ENCODE measurements around the gene ITPA.

- TF ChIP-seq, protein P1, sequence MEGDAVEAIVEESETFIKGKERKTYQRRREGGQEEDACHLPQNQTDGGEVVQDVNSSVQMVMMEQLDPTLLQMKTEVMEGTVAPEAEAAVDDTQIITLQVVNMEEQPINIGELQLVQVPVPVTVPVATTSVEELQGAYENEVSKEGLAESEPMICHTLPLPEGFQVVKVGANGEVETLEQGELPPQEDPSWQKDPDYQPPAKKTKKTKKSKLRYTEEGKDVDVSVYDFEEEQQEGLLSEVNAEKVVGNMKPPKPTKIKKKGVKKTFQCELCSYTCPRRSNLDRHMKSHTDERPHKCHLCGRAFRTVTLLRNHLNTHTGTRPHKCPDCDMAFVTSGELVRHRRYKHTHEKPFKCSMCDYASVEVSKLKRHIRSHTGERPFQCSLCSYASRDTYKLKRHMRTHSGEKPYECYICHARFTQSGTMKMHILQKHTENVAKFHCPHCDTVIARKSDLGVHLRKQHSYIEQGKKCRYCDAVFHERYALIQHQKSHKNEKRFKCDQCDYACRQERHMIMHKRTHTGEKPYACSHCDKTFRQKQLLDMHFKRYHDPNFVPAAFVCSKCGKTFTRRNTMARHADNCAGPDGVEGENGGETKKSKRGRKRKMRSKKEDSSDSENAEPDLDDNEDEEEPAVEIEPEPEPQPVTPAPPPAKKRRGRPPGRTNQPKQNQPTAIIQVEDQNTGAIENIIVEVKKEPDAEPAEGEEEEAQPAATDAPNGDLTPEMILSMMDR (IDR thresholded peaks at IDR 0.05; ENCODE audit: borderline replicate concordance, extremely low read depth, low read length, poor library complexity, severe bottlenecking), result no peak
- TF ChIP-seq EZH2 (IDR thresholded peaks at IDR 0.05; ENCODE audit: borderline replicate concordance, low read depth, low read length, severe bottlenecking), result no peak
Observed at GRCh38 chr20:3239867-3240775, 30.8 kb downstream of the ITPA start.
